WI38 (cell line): ENCODE measurements around the gene PRM1.

ENCODE experiments used
- H3K4me3 ChIP-seq: 2 replicates; pipeline ENCODE4 v1.5.1; 2011; ENCODE audit warnings: low read depth, mild to moderate bottlenecking, control low read depth, low read length
- TF ChIP-seq, protein P1 (sequence below): IDR thresholded peaks from 2 replicates; pipeline ENCODE4 v1.5.1; 2012; ENCODE audit warnings: low read depth, mild to moderate bottlenecking, control low read depth, low read length

PRM1 gene

DNA sequence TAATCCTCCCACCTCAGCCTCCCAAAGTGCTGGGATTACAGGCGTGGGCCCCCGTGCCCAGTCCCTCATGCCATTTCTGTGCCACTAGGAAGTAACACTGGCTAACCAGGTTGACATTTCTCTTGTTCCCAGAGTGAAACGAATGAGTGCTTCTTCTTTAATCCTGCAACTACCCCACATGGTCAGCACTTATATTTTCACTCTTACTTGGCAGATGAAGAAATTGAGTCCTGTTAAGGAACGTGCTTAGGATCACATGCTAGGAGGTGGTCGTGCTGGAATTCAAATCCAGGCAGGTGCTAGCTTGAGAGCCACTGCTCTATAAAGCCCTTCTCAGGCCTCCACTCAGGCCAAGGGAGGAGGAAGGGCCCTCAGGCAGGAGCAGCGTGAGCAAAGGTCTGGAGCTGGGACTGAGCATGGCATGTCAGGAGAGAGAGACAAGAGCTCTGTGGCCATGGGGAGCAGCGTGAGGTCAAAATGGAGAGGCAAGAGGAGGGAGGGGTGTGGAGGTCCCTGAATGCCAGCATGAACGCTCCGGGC, 45.7 kb upstream of the PRM1 start:
- TF ChIP-seq, protein P1, sequence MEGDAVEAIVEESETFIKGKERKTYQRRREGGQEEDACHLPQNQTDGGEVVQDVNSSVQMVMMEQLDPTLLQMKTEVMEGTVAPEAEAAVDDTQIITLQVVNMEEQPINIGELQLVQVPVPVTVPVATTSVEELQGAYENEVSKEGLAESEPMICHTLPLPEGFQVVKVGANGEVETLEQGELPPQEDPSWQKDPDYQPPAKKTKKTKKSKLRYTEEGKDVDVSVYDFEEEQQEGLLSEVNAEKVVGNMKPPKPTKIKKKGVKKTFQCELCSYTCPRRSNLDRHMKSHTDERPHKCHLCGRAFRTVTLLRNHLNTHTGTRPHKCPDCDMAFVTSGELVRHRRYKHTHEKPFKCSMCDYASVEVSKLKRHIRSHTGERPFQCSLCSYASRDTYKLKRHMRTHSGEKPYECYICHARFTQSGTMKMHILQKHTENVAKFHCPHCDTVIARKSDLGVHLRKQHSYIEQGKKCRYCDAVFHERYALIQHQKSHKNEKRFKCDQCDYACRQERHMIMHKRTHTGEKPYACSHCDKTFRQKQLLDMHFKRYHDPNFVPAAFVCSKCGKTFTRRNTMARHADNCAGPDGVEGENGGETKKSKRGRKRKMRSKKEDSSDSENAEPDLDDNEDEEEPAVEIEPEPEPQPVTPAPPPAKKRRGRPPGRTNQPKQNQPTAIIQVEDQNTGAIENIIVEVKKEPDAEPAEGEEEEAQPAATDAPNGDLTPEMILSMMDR: no peak
- H3K4me3 ChIP-seq: no peak overlapping the region

DNA sequence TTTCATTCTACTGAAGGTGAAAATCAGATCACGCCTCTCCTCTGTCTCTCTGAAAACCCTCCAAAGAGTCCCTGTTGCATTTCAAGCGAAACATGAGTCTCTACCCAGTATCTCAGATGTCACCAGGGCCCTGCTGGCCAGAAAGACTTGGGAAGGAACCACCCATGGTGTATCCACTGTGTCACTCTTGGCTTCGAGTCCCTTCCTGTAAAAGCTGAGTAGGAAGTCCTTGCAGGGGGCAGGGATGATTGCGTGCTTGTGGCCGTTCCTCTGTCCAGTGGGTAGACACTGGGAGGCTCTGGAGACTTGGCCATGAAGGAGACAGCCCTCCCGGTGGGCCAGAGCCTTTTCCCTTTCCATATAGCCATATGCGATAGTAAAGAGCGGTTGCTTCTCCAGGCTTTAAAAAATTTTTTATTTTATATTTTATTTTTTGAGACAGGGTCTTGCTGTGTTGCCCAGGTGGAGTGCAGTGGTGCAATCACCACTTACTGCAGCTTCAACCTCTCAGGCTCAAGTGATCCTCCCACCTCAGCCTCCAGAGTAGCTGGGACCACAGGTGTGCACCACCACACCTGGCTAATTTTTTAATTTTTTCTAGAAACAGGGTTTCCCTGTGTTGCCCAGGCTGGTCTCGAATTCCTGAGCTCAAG, 45.1 kb upstream of the PRM1 start:
- no peak overlapping the region for H3K4me3 ChIP-seq
- TF ChIP-seq, protein P1: no peak

DNA sequence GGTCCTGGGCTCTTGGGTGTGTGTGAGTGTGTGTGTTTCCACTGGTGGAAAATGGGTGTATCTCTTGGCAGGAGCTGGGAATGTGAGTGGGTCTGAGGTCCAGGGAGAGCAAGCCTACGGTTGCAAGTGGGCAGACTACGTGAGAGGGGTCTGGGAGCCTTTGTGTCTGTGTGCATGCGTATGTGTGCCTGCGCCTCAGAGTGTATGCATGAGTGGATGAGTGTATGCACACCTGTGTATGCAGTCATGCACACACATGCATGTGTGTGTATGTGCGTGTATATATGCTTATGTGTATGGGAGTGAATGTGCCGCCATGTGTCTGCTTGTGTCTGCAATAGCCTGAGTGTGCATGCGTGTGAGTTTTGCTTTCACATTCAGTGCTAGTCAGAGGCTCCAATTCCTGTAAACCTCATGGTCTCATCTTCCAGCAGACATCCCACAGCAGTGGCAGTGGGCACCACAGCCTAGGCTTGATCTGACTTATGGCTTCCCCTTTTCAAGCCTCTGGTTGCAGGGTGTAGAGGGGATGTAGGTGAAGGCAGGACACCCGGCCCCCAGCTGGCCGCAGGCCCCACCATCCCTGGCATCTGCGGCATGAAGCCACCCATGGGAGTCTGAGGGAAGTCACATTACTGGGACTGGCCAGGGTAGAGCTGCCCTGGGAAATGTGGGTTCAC, 44.4 kb upstream of the PRM1 start:
- TF ChIP-seq, protein P1: no peak
- H3K4me3 ChIP-seq: no peak overlapping the region

DNA sequence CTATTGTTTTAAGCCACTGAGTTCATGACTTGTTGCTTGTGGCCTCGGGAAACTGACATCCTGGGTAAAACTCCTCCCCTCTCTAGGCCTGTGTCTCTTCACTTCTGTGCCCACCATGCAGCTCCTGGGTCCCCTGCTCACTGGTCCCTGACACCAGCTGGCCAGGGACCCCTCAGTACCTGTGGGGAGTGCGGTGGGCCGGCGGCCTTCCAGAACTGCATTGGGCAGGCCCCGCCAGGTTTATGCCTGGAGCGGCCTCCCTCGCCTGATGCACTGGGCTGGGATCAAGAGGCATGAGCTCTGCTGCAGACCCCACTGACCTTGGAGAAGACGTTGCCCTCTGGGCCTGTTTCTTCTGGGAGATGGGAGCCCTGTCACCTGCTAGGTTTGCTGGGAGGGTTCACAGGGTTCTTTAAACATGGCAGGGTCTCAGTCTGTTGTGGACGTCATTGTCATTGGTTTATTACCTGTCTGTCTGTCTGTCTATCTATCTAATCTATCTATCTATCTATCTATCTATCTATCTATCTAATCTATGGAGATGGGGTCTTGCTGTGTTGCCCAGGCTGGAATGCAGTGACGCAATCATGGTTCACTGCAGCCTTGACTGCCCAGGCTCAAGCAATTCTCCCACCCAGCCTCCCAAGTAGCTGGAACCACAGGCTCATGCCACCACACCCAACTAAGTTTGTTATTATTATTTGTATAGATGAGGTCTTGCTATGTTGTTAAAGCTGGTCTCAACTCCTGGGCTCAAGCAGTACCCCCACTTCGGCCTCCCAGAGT, 42.6 kb upstream of the PRM1 start:
- TF ChIP-seq, protein P1: no peak
- no peak overlapping the region for H3K4me3 ChIP-seq

DNA sequence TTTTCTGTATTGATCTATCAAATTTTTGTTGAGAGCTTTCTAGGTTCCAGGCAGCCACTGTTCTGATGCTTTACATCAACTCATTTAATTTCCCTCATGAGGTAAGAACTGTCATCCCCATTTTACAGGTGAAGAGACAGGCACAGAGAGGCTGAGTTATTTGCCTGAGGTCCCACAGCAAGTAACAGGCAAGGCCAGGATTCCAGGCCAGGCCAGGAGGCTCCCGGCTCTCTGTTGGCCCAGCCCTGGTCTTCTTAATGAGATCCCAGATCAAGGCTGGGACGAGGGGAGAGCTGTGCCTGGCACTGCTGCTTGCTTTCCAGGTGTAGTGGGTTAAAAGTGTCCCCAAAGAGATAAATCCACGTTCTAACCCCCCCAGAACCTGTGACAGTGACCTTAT, 41.7 kb upstream of the PRM1 start:
- no peak overlapping the region for H3K4me3 ChIP-seq
- TF ChIP-seq, protein P1: no peak

DNA sequence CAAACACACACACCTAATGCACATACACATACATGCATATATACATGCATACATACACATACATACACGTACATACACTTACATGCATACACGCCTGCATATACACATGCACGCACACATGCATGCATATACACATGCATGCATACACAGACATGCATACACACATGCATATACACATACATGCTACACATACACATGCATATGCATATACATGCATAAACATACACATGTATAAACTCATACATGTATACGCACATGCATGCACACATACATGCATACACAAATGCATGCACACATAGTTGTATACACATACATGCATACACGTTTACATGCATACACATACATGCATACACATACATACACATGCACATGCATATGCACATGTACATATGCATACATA, 40.5 kb upstream of the PRM1 start:
- H3K4me3 ChIP-seq: no peak overlapping the region
- TF ChIP-seq, protein P1: no peak
